RWPE2 (cell line): ENCODE data around the gene CDHR5.
"Not testable (repeated sequence)": the region's sequence is repeated elsewhere in the genome, so short reads cannot be mapped to it uniquely, and the experiment has no call there.

Experiments used
- ATAC-seq: fragments of 200-7000 bp; cut with Tn5 transposase; 3 replicates; pipeline ENCODE4 v1.9.1; 2021; ENCODE audit warnings: low read depth
- DNase-seq: peaks from one replicate; pipeline ENCODE4 v3.0.0-alpha.2; 2020; ENCODE audit warnings: low spot score
- H3K27ac ChIP-seq: fragments of 450-650 bp; 2 replicates; pipeline ENCODE4 v1.5.1; 2017; ENCODE audit warnings: mild to moderate bottlenecking; ENCODE audit not compliant: poor library complexity, severe bottlenecking
- H3K27me3 ChIP-seq: fragments of 250-450 bp; sonication (Bioruptor Pico); 2 replicates; pipeline ENCODE4 v1.5.1; 2021; ENCODE audit warnings: mild to moderate bottlenecking, moderate library complexity; ENCODE audit not compliant: insufficient read depth, poor library complexity, severe bottlenecking
- H3K36me3 ChIP-seq: fragments of 250-450 bp; sonication (Bioruptor Pico); 2 replicates; pipeline ENCODE4 v1.5.1; 2020; ENCODE audit warnings: low read depth, mild to moderate bottlenecking, moderate library complexity
- H3K4me1 ChIP-seq: fragments of 250-450 bp; sonication (Bioruptor Pico); 2 replicates; pipeline ENCODE4 v1.5.1; 2021; ENCODE audit warnings: mild to moderate bottlenecking, moderate library complexity; ENCODE audit not compliant: insufficient read depth, poor library complexity, severe bottlenecking
- H3K4me3 ChIP-seq: fragments of 250-450 bp; sonication (Bioruptor Pico); 2 replicates; pipeline ENCODE4 v1.5.1; 2021; ENCODE audit warnings: mild to moderate bottlenecking, moderate library complexity; ENCODE audit not compliant: severe bottlenecking
- H3K9me3 ChIP-seq: fragments of 250-450 bp; sonication (Bioruptor Pico); 2 replicates; pipeline ENCODE4 v1.5.1; 2021; ENCODE audit warnings: mild to moderate bottlenecking, moderate library complexity; ENCODE audit not compliant: severe bottlenecking
- CTCF ChIP-seq: fragments of 450-650 bp; IDR thresholded peaks from one replicate; pipeline ENCODE4 v1.5.1; 2017; ENCODE audit warnings: mild to moderate bottlenecking, moderate library complexity; ENCODE audit not compliant: poor library complexity, severe bottlenecking

The CDHR5 gene

GRCh38 chr11:659532-660085, 34.9 kb upstream of the CDHR5 start:
- Histone ChIP-seq H3K9me3 (no peaks in the 10 kb centered on the region), H3K4me3 (no peak overlapping the region), H3K4me1 (no peaks in the 10 kb centered on the region), H3K36me3 (peaks cover 50% of the 10 kb centered on the region), H3K27me3 (no peaks in the 10 kb centered on the region), H3K27ac (no peak overlapping the region)
- ATAC-seq (no peak), DNase-seq (no peak)
- TF ChIP-seq CTCF = no peak

- Histone ChIP-seq H3K27ac (no peak overlapping the region), H3K36me3 (peaks cover 39% of the 10 kb centered on the region)
Observed at GRCh38 chr11:657691-658126, 33.0 kb upstream of the CDHR5 start.

DNA sequence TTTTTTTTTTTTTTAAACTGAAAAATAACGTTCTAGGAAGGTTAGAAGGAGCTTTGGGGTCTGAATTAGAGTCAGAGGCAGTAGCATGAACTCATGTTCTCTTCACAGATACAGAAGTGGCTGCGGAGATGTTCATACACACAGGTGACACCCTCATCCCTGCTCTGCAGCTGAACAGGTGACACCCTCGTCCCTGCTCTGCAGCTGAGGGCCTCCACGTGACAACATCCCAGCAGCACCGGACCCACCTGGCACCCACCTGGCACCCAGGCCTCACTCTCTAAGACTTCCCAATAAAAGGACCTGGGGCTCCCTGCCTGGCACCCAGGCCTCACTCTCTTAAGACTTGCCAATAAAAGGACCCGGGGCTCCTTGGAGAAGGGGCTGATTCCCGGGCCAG, 32.1 kb upstream of the CDHR5 start:
- ATAC-seq = no peak
- Histone ChIP-seq H3K36me3 (peaks cover 40% of the 10 kb centered on the region), H3K9me3 (no peaks in the 10 kb centered on the region), H3K27me3 (no peaks in the 10 kb centered on the region), H3K4me1 (no peaks in the 10 kb centered on the region), H3K27ac (no peak overlapping the region), H3K4me3 (no peak overlapping the region)
- no peak for TF ChIP-seq CTCF
- DNase-seq = no peak

More at GRCh38 chr11:657691-658126, 33.0 kb upstream of the CDHR5 start:
- ATAC-seq = no peak
- DNase-seq = no peak
- Histone ChIP-seq H3K4me1 (no peaks in the 10 kb centered on the region), H3K4me3 (no peak overlapping the region), H3K9me3 (no peaks in the 10 kb centered on the region), H3K27me3 (no peaks in the 10 kb centered on the region)
- no peak for TF ChIP-seq CTCF

GRCh38 chr11:656426-656825, 31.7 kb upstream of the CDHR5 start:
- Histone ChIP-seq H3K27ac (no peak overlapping the region), H3K4me1 (no peaks in the 10 kb centered on the region), H3K36me3 (peaks cover 40% of the 10 kb centered on the region), H3K4me3 (no peak overlapping the region), H3K27me3 (no peaks in the 10 kb centered on the region), H3K9me3 (no peaks in the 10 kb centered on the region)
- ATAC-seq = no peak
- no peak for DNase-seq
- no peak for TF ChIP-seq CTCF

DNA sequence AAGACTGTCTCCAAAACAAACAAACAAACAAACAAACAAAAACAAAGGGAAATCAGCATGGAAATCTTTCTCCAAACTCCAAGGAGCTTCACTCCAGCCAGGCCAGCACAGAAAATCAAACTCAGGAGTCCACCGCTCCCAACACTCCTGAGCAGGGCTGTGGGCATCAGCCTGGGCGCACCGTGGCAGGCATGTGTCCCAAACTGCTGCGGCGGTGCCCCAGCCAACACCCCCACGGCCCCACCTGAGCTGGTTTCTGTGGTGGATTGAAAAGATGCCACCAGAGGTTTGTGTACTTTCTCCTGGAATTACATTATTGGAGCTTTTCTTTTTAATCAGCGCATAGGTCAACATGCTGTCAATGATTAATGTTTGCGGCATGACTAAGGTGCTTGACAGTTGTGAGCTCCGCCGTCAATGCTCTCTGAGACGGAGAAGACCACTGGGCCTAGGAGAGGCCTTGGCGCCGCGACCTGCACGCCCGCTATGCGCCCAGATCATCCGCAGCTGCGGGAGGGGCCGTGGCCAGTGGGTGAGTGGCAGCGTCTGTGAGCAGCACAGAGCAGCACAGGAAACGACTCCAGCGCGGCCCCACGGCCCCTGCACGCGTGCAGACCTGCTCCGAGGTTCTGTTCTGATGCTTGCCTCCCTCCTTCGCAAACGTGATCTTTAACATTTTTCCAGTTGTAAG, 30.4 kb upstream of the CDHR5 start:
- H3K36me3 ChIP-seq = peaks cover 50% of the 10 kb centered on the region
- H3K4me3 ChIP-seq = no peak overlapping the region
- no peaks in the 10 kb centered on the region for H3K4me1 ChIP-seq
- ATAC-seq (no peak), DNase-seq (no peak)
- H3K27ac ChIP-seq = no peak overlapping the region
- H3K27me3 ChIP-seq = no peaks in the 10 kb centered on the region
- no peak for TF ChIP-seq CTCF
- H3K9me3 ChIP-seq = no peaks in the 10 kb centered on the region

DNA sequence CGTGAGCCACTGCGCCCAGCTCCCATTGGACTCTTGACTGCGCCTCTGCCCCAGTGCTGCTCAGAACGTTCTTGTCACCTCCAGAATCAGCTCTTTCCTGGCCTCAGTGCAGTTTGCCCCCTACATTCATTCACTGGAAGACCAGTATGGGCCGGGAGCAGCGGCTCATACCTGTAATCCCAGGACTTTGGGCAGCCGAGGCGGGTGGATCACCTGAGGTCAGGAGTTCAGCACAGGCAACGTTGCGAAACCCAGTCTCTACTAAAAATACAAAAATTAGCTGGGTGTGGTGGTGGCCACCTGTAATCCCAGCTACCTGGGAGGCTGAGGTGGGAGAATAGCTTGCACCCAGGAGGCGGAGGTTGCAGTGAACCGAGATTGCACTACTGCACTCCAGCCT, 29.7 kb upstream of the CDHR5 start:
- not testable (repeated sequence) for H3K27me3 ChIP-seq, DNase-seq, ATAC-seq, H3K9me3 ChIP-seq, H3K4me1 ChIP-seq, H3K27ac ChIP-seq, H3K4me3 ChIP-seq
- peaks cover 56% of the 10 kb centered on the region for H3K36me3 ChIP-seq
